BE2C (cell line): ENCODE results near the gene ITPK1.

ENCODE experiments used
- DNase-seq: peaks from one replicate; pipeline ENCODE4 v3.0.0-alpha.2; 2020
- H3K27me3 ChIP-seq: fragments of 250-450 bp; sonication (Bioruptor Pico); 2 replicates; pipeline ENCODE4 v1.5.1; 2020; ENCODE audit warnings: mild to moderate bottlenecking
- H3K36me3 ChIP-seq: fragments of 250-450 bp; sonication (Bioruptor Pico); 2 replicates; pipeline ENCODE4 v1.5.1; 2020; ENCODE audit warnings: mild to moderate bottlenecking
- H3K4me1 ChIP-seq: fragments of 250-450 bp; sonication (Bioruptor Pico); 2 replicates; pipeline ENCODE4 v1.5.1; 2020
- H3K4me3 ChIP-seq: 2 replicates; pipeline ENCODE4 v1.5.1; 2011; ENCODE audit warnings: low read depth, low read length
- H3K9me3 ChIP-seq: fragments of 250-450 bp; sonication (Bioruptor Pico); 2 replicates; pipeline ENCODE4 v1.5.1; 2020
- TF ChIP-seq, protein P1 (sequence below): IDR thresholded peaks from 2 replicates; pipeline ENCODE4 v1.5.1; 2012; ENCODE audit warnings: mild to moderate bottlenecking, low read depth, low read length

Gene ITPK1

DNA sequence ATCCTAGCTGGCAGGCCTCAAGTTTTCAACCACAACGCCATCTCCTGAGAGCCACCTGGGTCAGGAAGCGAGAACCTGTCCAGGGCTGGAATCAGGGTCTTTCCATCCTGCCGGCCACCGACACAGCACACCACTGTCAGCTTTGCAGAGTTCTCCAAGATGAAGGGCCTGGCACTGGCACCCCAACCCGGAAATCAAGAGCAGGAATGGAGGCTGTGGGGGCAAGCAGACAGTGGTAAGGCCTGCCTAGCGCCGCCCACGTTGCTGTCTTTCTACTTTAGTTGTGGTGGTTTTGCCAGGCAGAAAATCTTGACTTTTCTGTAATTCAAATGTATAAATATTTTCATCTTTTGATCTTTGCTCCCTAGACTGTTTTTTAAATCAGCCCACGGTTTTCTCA is 90.7 kb downstream of the ITPK1 start:
- TF ChIP-seq, protein P1, sequence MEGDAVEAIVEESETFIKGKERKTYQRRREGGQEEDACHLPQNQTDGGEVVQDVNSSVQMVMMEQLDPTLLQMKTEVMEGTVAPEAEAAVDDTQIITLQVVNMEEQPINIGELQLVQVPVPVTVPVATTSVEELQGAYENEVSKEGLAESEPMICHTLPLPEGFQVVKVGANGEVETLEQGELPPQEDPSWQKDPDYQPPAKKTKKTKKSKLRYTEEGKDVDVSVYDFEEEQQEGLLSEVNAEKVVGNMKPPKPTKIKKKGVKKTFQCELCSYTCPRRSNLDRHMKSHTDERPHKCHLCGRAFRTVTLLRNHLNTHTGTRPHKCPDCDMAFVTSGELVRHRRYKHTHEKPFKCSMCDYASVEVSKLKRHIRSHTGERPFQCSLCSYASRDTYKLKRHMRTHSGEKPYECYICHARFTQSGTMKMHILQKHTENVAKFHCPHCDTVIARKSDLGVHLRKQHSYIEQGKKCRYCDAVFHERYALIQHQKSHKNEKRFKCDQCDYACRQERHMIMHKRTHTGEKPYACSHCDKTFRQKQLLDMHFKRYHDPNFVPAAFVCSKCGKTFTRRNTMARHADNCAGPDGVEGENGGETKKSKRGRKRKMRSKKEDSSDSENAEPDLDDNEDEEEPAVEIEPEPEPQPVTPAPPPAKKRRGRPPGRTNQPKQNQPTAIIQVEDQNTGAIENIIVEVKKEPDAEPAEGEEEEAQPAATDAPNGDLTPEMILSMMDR, result no peak
- no peaks in the 10 kb centered on the region for H3K27me3 ChIP-seq
- no peaks in the 10 kb centered on the region for H3K36me3 ChIP-seq
- H3K9me3 ChIP-seq, result no peaks in the 10 kb centered on the region
- peaks cover 22% of the 10 kb centered on the region for H3K4me1 ChIP-seq
- no peak overlapping the region for H3K4me3 ChIP-seq
- no peak for DNase-seq

GRCh38 chr14:93024493-93024892 is 91.2 kb downstream of the ITPK1 start:
- Histone ChIP-seq H3K4me3 (no peak overlapping the region), H3K36me3 (no peaks in the 10 kb centered on the region), H3K27me3 (no peaks in the 10 kb centered on the region), H3K9me3 (no peaks in the 10 kb centered on the region), H3K4me1 (peaks cover 22% of the 10 kb centered on the region)
- no peak for DNase-seq
- TF ChIP-seq, protein P1, result no peak

- H3K4me3 ChIP-seq, result no peak overlapping the region
- H3K36me3 ChIP-seq, result no peaks in the 10 kb centered on the region
- no peaks in the 10 kb centered on the region for H3K9me3 ChIP-seq
- H3K27me3 ChIP-seq, result no peaks in the 10 kb centered on the region
- DNase-seq, result no peak
- TF ChIP-seq, protein P1, result no peak
- peaks cover 22% of the 10 kb centered on the region for H3K4me1 ChIP-seq
Measured at GRCh38 chr14:93023802-93024434, 91.8 kb downstream of the ITPK1 start.

DNA sequence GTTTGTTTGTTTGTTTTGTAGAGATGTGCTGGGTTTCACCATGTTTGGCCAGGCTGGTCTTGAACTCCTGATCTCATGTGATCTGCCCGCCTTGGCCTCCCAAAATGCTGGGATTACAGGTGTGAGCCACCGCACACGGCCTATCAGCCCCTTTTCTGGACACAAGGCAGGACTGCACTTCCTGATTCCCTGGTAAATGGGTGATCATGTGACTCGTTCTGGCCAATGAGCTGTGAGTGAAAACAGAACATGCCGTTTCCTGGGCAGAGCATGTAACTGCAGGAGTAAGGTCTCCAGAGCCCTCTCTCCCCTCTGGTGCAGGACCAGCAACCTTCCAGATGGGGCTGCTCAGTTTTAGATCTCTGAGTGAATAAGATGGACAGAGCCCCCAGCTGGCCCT is 92.7 kb downstream of the ITPK1 start:
- TF ChIP-seq, protein P1, result peak; percentile 44
- peaks cover 22% of the 10 kb centered on the region for H3K4me1 ChIP-seq

GRCh38 chr14:93019970-93020369 is 95.8 kb downstream of the ITPK1 start:
- no peaks in the 10 kb centered on the region for H3K9me3 ChIP-seq
- TF ChIP-seq, protein P1, result no peak
- H3K4me1 ChIP-seq, result peaks cover 27% of the 10 kb centered on the region
- no peak for DNase-seq
- no peaks in the 10 kb centered on the region for H3K27me3 ChIP-seq
- no peak overlapping the region for H3K4me3 ChIP-seq
- peaks cover 7% of the 10 kb centered on the region; the same call in 1 of the 2 replicates for H3K36me3 ChIP-seq

More for the DNA sequence above, 92.7 kb downstream of the ITPK1 start:
- DNase-seq, result peak; percentile 80
- no peaks in the 10 kb centered on the region for H3K27me3 ChIP-seq
- no peak overlapping the region for H3K4me3 ChIP-seq
- H3K9me3 ChIP-seq, result no peaks in the 10 kb centered on the region
- no peaks in the 10 kb centered on the region for H3K36me3 ChIP-seq

- no peak for DNase-seq
- TF ChIP-seq, protein P1, result no peak
- Histone ChIP-seq H3K27me3 (no peaks in the 10 kb centered on the region), H3K36me3 (peaks cover 7% of the 10 kb centered on the region; the same call in 1 of the 2 replicates), H3K4me1 (peaks cover 27% of the 10 kb centered on the region), H3K4me3 (no peak overlapping the region), H3K9me3 (no peaks in the 10 kb centered on the region)
Measured at GRCh38 chr14:93019367-93019843, 96.3 kb downstream of the ITPK1 start.
